ENCODE data around the gene BCL2L15.

- TF ChIP-seq CTCF (IDR thresholded peaks at IDR 0.05; ENCODE audit: low read depth, low read length, missing input control) (no peak), YY1 (IDR thresholded peaks at IDR 0.05) (no peak), FOXA1 (IDR thresholded peaks at IDR 0.05) (no peak), REST (IDR thresholded peaks at IDR 0.05) (no peak)
Observed at GRCh38 chr1:113922957-113923356, 35.6 kb upstream of the BCL2L15 start.

All from liver (tissue), 2 donors.